DOHH2 (cell line): ENCODE data around the gene ZNF284.

ENCODE experiments used
- CTCF ChIP-seq: fragments of 200-600 bp; sonication (generic); IDR thresholded peaks from one replicate; pipeline ENCODE4 v1.5.1; 2014; ENCODE audit warnings: antibody characterized with exemption, mild to moderate bottlenecking, low read depth, low read length; ENCODE audit not compliant: poor library complexity, severe bottlenecking
- EZH2phosphoT487 ChIP-seq: fragments of 200-600 bp; sonication (generic); IDR thresholded peaks from 2 replicates; pipeline ENCODE4 v1.6.1; 2017; ENCODE audit warnings: borderline replicate concordance, mild to moderate bottlenecking, antibody characterized with exemption, low read length, moderate library complexity, mixed read lengths

- TF ChIP-seq CTCF (no peak), EZH2phosphoT487 (no peak)
These were observed 29.8 kb upstream of the ZNF284 start for GRCh38 chr19:44042147-44042546.
